Astrocyte (in vitro differentiated cells and primary cell): ENCODE data around the gene TNFRSF13B. TPM values are rescaled to one million over a fixed set of nuclear protein-coding genes. Genes with fewer than 3 reads are reported as not detected.

Source experiments
- DNase-seq: peaks from one replicate; pipeline ENCODE4 v3.0.0-alpha.2; 2010; ENCODE audit warnings: low read depth
- FAIRE-seq: peaks from 2 replicates; lab custom pipeline; 2011; peaks lifted over from hg19 to GRCh38; lab: Jason Lieb, UNC
- H2AFZ ChIP-seq: 2 replicates; pipeline ENCODE4 v1.6.0; 2012; ENCODE audit warnings: low read depth, low read length, inconsistent platforms
- H3K27ac ChIP-seq: 2 replicates; pipeline ENCODE4 v1.5.1; 2011; ENCODE audit warnings: low read depth, low read length, inconsistent platforms
- H3K27me3 ChIP-seq: 2 replicates; pipeline ENCODE4 v1.6.0; 2011; ENCODE audit warnings: low read length, inconsistent platforms; ENCODE audit not compliant: insufficient read depth
- H3K36me3 ChIP-seq: 2 replicates; pipeline ENCODE4 v1.5.1; 2011; ENCODE audit warnings: low read length, inconsistent platforms; ENCODE audit not compliant: insufficient read depth
- H3K4me1 ChIP-seq: 2 replicates; pipeline ENCODE4 v1.5.1; 2011; ENCODE audit warnings: low read length, inconsistent platforms; ENCODE audit not compliant: insufficient read depth
- H3K4me2 ChIP-seq: 2 replicates; pipeline ENCODE4 v1.6.0; 2012; ENCODE audit warnings: low read length, inconsistent platforms
- H3K4me3 ChIP-seq: 2 replicates; pipeline ENCODE4 v1.5.1; 2011; ENCODE audit warnings: low read depth, mild to moderate bottlenecking, low read length, inconsistent platforms; ENCODE audit not compliant: insufficient read depth
- H3K79me2 ChIP-seq: 2 replicates; pipeline ENCODE4 v1.6.0; 2012; ENCODE audit warnings: mild to moderate bottlenecking, low read length, inconsistent platforms; ENCODE audit not compliant: insufficient read depth
- H3K9ac ChIP-seq: 2 replicates; pipeline ENCODE4 v1.6.0; 2012; ENCODE audit warnings: mild to moderate bottlenecking, low read length, inconsistent platforms
- H3K9me3 ChIP-seq: 2 replicates; pipeline ENCODE4 v1.5.1; 2012; ENCODE audit warnings: low read depth, mild to moderate bottlenecking, low read length, inconsistent platforms; ENCODE audit not compliant: insufficient read depth
- H4K20me1 ChIP-seq: 2 replicates; pipeline ENCODE4 v1.6.0; 2012; ENCODE audit warnings: low read length, inconsistent platforms; ENCODE audit not compliant: insufficient read depth
- H3K27ac Mint-ChIP-seq: one replicate; pipeline ENCODE4 v1.8.0; 2021; ENCODE audit warnings: mild to moderate bottlenecking, mixed read lengths; ENCODE audit not compliant: unreplicated experiment
- H3K27me3 Mint-ChIP-seq: one replicate; pipeline ENCODE4 v1.8.0; 2021; ENCODE audit warnings: low read depth, mixed read lengths; ENCODE audit not compliant: unreplicated experiment
- H3K36me3 Mint-ChIP-seq: one replicate; pipeline ENCODE4 v1.8.0; 2021; ENCODE audit warnings: low read depth, mixed read lengths; ENCODE audit not compliant: unreplicated experiment
- H3K4me1 Mint-ChIP-seq: one replicate; pipeline ENCODE4 v1.8.0; 2021; ENCODE audit warnings: low read depth, mixed read lengths; ENCODE audit not compliant: unreplicated experiment
- H3K4me3 Mint-ChIP-seq: one replicate; pipeline ENCODE4 v1.8.0; 2021; ENCODE audit warnings: mild to moderate bottlenecking, moderate library complexity, mixed read lengths; ENCODE audit not compliant: unreplicated experiment
- H3K9me3 Mint-ChIP-seq: one replicate; pipeline ENCODE4 v1.8.0; 2021; ENCODE audit warnings: mild to moderate bottlenecking, mixed read lengths; ENCODE audit not compliant: unreplicated experiment
- EZH2 ChIP-seq: IDR thresholded peaks from 2 replicates; pipeline ENCODE4 v1.6.1; 2012; ENCODE audit warnings: mild to moderate bottlenecking, low read length, inconsistent platforms; ENCODE audit not compliant: insufficient read depth
- total RNA-seq: library from RNA; stranded (reverse); gene quantifications from 2 replicates; pipeline ENCODE4 v1.2.1, GENCODE V29; 2021
- TF ChIP-seq, protein P1 (sequence below): IDR thresholded peaks from 2 replicates; pipeline ENCODE4 v1.5.1; 2011; ENCODE audit warnings: low read depth, mild to moderate bottlenecking, inconsistent platforms, low read length, moderate library complexity; ENCODE audit not compliant: insufficient read depth

TNFRSF13B gene
- total RNA-seq, 1 donor from 2014 or later, result not detected

DNA sequence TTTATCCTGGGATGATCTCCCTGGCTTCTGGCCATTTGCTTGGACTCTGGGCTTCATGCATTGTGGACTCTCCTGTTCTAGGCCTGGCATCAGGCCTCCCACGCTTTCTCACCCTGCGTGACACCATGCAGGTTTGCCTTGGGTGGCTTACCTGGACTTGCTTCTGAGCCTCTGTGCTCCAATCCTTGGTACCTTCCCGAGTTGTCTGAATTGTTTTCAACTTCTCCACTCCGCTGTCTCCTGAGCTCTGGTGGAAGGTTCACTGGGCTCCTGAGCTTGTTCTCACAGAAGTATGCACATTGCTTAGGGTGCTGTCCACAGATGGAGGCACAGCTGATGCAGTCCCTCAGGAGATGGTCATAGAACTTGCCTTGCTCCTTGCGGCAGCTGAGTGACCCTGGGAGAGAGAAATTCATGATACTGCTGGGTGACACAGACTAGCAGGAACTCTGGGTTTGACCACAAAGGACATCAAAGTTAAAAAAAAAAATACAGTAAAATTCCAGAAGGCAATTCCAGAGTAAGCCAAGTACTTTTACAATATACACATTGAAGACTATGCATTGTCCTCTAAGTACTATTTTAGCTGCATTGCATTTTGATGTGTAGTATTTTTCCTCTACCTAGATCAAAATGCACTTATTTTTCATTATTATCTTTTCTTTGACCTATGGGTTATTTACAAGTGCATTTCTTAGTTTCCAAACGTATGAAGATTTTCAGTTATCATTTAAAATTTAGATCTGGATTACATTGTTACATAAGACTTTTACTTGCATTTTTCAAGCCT lies 23.1 kb downstream of the TNFRSF13B start:
- Histone ChIP-seq H3K36me3 (no peaks in the 10 kb centered on the region), H3K79me2 (no peaks in the 10 kb centered on the region), H3K4me3 (no peak overlapping the region), H2AFZ (no peak overlapping the region), H3K27me3 (peaks cover 4% of the 10 kb centered on the region), H3K4me2 (no peak overlapping the region), H3K4me1 (no peaks in the 10 kb centered on the region), H4K20me1 (no peaks in the 10 kb centered on the region), H3K9me3 (peaks cover 10% of the 10 kb centered on the region), H3K9ac (no peak overlapping the region), H3K27ac (no peak overlapping the region)
- FAIRE-seq, result no peak
- no peak for DNase-seq
- no peak overlapping the region for H3K4me3 Mint-ChIP-seq
- H3K27ac Mint-ChIP-seq, result no peak overlapping the region
- peaks cover 13% of the 10 kb centered on the region for H3K27me3 Mint-ChIP-seq
- peaks cover 8% of the 10 kb centered on the region for H3K4me1 Mint-ChIP-seq
- TF ChIP-seq, protein P1, sequence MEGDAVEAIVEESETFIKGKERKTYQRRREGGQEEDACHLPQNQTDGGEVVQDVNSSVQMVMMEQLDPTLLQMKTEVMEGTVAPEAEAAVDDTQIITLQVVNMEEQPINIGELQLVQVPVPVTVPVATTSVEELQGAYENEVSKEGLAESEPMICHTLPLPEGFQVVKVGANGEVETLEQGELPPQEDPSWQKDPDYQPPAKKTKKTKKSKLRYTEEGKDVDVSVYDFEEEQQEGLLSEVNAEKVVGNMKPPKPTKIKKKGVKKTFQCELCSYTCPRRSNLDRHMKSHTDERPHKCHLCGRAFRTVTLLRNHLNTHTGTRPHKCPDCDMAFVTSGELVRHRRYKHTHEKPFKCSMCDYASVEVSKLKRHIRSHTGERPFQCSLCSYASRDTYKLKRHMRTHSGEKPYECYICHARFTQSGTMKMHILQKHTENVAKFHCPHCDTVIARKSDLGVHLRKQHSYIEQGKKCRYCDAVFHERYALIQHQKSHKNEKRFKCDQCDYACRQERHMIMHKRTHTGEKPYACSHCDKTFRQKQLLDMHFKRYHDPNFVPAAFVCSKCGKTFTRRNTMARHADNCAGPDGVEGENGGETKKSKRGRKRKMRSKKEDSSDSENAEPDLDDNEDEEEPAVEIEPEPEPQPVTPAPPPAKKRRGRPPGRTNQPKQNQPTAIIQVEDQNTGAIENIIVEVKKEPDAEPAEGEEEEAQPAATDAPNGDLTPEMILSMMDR, result no peak
- no peak for TF ChIP-seq EZH2
- H3K36me3 Mint-ChIP-seq, result peaks cover 2% of the 10 kb centered on the region
- peaks cover 22% of the 10 kb centered on the region for H3K9me3 Mint-ChIP-seq

DNA sequence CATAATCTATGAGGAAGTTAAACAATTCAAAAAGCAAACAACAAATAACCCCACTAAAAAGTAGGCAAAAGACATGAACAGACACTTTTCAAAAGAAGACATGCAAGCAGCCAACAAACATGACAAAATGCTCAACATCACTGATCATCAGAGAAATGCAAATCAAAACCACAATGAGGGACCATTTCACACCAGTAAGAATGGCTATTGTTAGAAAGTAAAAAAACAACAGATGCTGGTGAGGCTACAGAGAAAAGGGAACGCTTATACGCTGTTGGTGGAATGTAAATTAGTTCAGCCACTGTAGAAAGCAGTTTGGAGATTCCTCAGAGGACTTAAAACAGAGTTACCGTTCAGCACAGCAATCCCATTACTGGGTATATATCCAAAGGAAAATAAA lies 24.4 kb downstream of the TNFRSF13B start:
- Histone ChIP-seq H3K4me3 (no peak overlapping the region), H3K9ac (no peak overlapping the region), H3K9me3 (peaks cover 10% of the 10 kb centered on the region), H2AFZ (no peak overlapping the region), H3K4me2 (no peak overlapping the region), H3K27me3 (peaks cover 4% of the 10 kb centered on the region), H3K4me1 (no peaks in the 10 kb centered on the region), H3K27ac (no peak overlapping the region), H4K20me1 (no peaks in the 10 kb centered on the region), H3K79me2 (no peaks in the 10 kb centered on the region), H3K36me3 (no peaks in the 10 kb centered on the region)
- TF ChIP-seq, protein P1, result no peak
- TF ChIP-seq EZH2, result no peak
- DNase-seq (no peak), FAIRE-seq (no peak)
- H3K36me3 Mint-ChIP-seq, result peaks cover 2% of the 10 kb centered on the region
- no peak overlapping the region for H3K4me3 Mint-ChIP-seq
- H3K4me1 Mint-ChIP-seq, result peaks cover 8% of the 10 kb centered on the region
- peaks cover 20% of the 10 kb centered on the region for H3K27me3 Mint-ChIP-seq
- peaks cover 22% of the 10 kb centered on the region for H3K9me3 Mint-ChIP-seq
- no peak overlapping the region for H3K27ac Mint-ChIP-seq

DNA sequence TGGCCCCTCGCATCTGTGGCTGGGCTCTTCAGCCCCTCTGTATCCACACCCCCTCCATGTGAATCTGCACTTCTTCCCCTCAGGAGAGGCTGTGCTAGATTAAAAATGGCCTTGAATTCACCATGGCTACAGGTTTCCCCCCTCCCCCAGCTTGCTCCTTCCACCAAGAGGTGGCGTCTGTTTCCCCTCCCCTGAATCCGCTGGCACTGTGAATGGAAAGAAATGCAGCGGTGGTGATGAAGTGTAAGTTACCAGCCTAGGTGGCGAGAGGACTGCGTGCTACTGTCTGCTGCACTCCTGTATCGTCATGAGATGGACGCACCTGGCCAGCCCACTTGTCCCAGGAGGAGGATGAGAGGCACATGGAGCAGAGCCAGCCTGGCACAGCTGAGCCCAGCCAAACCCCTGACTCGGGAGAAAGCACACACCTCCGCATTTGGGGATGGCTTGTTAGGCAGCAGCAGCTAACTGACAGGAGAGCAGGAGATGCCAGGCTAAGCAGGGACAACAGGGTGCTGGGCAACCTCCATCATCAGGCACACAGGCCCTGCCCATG lies 26.2 kb downstream of the TNFRSF13B start:
- no peak overlapping the region for H2AFZ ChIP-seq
- H3K36me3 Mint-ChIP-seq, result peaks cover 4% of the 10 kb centered on the region
- no peak for FAIRE-seq
- H3K27me3 Mint-ChIP-seq, result peaks cover 33% of the 10 kb centered on the region
- no peak overlapping the region for H3K27ac ChIP-seq
- H3K4me3 Mint-ChIP-seq, result no peak overlapping the region
- no peaks in the 10 kb centered on the region for H3K36me3 ChIP-seq
- no peaks in the 10 kb centered on the region for H3K4me1 ChIP-seq
- no peak overlapping the region for H3K4me2 ChIP-seq
- no peak for DNase-seq
- H4K20me1 ChIP-seq, result no peaks in the 10 kb centered on the region
- H3K4me3 ChIP-seq, result no peak overlapping the region
- peaks cover 19% of the 10 kb centered on the region for H3K9me3 Mint-ChIP-seq
- H3K27me3 ChIP-seq, result peaks cover 4% of the 10 kb centered on the region
- TF ChIP-seq EZH2, result no peak
- TF ChIP-seq, protein P1, result no peak
- H3K9ac ChIP-seq, result no peak overlapping the region
- no peaks in the 10 kb centered on the region for H3K79me2 ChIP-seq
- H3K4me1 Mint-ChIP-seq, result peaks cover 8% of the 10 kb centered on the region
- H3K9me3 ChIP-seq, result peaks cover 10% of the 10 kb centered on the region
- no peak overlapping the region for H3K27ac Mint-ChIP-seq
